NOMO-1 treated with DMSO at 0.1 percent for 48 hours (cell line): ENCODE data around the gene FCRL6.
A peak's percentile ranks its signal among the peaks of the same experiment; 100 is the strongest.

Experiments used
- DNase-seq: peaks from one replicate; lab custom pipeline; 2025; ENCODE audit not compliant: unreplicated experiment; lab: John Stamatoyannopoulos, UW

FCRL6 gene

GRCh38 chr1:159799446-159799985, 2.6 kb upstream of the FCRL6 start:
- peak; percentile 7 for DNase-seq

- peak; percentile 21 for DNase-seq
Measured at GRCh38 chr1:159800177-159800930, 1.8 kb upstream of the FCRL6 start.

DNA sequence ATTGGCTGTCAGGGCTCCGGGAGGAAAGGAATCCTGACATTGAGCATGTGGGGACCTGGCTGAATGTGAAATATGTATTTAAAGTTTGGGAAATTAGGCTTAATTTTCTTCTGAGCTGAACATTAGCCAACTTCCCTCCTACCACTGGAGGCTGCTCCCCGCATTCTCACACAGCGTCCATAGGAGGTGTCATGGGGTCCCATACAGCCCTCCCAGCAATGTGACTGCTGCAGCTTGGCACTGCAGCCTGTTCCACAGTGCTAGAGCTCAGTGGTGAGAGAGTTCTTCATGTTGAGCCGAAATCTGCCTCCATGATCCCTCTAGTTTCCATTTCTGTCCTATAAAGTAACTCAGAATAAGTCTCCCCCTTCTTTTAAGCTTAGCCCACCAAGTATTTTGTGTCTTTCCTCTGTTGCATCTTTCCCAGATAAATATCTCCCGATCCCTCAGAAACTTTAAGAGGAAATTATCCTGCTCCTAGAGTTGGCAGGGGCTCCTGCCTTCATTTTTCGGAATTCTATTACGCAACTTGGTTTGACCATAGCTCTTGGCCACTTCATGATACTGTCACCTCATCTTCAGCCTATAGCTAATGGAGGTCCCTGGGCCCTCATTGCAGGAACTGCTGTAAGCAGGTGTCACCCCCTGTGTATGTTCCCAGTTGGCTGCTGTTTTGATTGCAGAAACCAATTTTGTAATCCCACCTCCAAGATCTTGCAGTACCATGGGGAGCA, 2.0 kb downstream of the FCRL6 start:
- DNase-seq = peak; percentile 2

- no peak for DNase-seq
Measured at GRCh38 chr1:159804924-159805323, 2.8 kb downstream of the FCRL6 start.

DNA sequence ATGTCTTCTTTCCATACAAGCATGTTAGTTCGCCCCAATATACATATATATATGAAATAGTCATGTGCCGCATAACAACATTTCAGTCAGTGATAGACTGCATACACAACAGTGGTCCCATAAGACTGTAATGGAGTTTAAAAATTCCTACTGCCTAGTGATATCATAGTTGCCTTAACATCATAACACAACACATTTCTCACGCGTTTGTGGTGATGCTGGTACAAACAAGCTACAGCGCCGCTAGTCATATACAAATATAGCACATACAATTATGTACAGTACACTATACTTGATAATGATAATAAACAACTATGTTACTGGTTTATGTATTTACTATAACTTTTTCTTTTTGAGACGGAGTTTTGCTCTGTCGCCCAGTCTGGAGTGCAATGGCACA, 13.8 kb downstream of the FCRL6 start:
- no peak for DNase-seq

DNA sequence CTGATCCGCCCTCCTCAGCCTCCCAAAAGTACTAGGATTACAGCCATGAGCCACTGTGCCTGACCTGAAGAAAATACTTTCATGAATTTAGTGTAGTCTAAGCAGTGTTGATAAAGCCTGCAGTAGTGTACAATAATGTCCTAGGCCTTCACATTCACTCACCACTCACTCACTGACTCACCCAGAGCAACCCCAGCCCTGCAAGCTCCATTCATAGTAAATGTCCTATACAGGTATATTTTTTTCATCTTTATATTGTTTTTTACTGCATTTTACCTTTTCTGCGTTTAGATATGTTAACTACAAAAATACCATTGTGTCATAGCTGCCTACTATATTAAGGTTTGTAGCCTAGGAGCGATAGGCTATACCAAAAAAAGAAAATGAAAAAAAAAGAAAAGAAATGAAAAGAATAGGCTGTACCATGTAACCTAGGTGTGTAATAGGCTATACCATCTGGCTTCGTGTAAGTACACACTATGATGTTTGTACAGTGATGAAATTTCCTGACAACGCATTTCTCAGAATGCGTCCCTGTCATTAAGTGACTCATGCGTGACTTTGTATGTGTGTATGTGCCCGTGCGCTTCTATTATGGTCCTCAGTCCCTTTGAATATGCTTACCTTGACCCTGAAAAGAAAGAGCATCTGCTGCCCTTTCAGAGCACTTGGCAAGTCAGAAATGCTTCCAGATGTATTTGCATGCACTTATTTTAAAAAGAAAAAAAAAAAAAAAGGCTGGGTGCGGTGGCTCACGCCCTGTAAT, 15.3 kb downstream of the FCRL6 start:
- peak; percentile 14 for DNase-seq

- no peak for DNase-seq
Measured at GRCh38 chr1:159821171-159821867, 19.2 kb downstream of the FCRL6 start.

DNA sequence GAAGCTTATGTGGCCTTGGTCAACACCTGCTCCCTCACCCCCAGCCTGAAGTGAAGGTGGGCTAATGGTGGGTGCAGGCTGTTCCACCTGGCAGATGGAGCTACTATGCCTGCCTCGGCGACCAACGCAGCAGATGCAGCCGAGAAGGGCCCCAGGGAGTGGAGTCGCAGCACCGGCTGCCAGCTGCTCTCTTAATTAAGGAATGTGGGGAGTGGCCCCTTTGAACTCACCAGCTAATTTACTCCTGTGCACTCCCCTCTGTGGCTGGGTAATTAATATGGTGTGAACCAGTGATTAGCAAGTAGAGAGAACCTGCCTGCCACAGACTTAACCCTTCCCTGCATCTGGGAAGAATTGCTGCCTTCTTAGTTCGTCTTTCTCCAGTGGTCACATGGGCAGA, 21.2 kb downstream of the FCRL6 start:
- DNase-seq = no peak

- no peak for DNase-seq
Measured at GRCh38 chr1:159825564-159825963, 23.4 kb downstream of the FCRL6 start.

DNA sequence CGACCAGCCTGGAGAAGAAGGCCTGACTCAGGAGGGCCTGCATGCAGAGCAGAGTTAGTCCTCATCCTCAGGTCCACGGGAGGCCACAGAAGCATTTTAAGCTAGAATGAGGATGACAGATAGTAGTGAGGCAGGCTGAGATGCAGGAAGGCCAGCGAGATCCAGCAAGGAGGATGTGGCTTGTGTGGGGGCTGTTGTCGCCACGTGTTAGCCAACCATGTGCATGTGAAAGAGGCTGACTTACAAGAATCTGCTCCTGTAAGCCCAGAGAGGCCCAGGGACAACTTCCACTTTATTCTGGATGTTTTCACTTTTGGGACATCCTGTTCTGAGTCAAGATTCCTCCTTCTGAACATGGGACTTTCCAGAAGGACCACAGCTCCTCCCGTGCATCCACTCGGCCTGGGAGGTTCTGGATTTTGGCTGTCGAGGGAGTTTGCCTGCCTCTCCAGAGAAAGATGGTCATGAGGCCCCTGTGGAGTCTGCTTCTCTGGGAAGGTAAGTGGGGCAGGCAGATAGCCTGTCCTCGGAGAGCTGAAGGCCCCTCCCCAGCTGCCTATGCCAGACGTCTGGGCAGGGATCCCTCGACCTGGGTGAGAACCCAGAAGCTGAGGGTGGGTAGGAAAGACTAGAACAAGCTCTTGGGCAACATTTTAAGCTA, 24.4 kb downstream of the FCRL6 start, which contains the start of gene SLAMF8:
Gene SLAMF8 (plus strand): TSS at position 433 of the 661 bp plus-strand sequence. CDS start 26 bp downstream, at position 459.
- DNase-seq = peak; percentile 23

GRCh38 chr1:159827102-159827490, 24.9 kb downstream of the FCRL6 start:
- no peak for DNase-seq

DNA sequence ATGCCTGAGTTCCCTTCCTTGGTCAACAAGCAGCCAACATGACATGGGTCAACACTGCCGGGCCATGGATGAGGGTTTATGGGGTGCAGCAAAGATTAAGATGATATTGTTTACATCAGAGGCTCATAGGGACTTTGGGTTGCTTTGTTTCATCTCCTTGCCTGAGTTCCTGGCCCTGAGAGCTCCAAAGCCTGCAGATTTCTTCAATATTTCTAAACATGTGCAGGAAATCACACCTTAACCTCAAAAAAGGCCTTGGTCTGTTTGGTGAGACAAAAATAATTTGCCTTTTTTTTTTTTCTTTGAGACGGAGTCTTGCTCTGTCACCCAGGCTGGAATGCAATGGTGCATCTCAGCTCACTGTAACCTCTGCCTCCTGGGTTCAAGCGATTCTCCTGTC, 25.4 kb downstream of the FCRL6 start:
- DNase-seq = no peak

- no peak for DNase-seq
Measured at GRCh38 chr1:159828176-159828575, 26.0 kb downstream of the FCRL6 start.

GRCh38 chr1:159828581-159829272, 26.6 kb downstream of the FCRL6 start:
- no peak for DNase-seq

DNA sequence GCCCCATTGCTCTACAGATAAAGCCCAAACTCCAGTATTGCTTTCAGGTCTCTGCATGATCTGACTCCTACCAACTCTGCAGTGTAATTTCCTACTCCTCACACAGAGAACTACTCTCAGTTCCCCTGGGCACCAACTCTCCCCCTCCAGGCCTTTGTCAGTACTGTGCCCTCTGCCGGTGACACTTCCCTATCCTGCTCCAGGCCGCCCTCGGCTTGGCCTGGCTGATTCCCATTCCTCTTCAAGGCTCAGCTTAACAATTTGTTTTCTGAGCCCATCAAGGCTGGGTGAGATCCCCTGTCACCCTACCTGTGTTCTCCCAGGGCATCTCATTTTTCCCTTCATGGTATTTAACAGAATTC, 27.1 kb downstream of the FCRL6 start:
- DNase-seq = peak; percentile 94

DNA sequence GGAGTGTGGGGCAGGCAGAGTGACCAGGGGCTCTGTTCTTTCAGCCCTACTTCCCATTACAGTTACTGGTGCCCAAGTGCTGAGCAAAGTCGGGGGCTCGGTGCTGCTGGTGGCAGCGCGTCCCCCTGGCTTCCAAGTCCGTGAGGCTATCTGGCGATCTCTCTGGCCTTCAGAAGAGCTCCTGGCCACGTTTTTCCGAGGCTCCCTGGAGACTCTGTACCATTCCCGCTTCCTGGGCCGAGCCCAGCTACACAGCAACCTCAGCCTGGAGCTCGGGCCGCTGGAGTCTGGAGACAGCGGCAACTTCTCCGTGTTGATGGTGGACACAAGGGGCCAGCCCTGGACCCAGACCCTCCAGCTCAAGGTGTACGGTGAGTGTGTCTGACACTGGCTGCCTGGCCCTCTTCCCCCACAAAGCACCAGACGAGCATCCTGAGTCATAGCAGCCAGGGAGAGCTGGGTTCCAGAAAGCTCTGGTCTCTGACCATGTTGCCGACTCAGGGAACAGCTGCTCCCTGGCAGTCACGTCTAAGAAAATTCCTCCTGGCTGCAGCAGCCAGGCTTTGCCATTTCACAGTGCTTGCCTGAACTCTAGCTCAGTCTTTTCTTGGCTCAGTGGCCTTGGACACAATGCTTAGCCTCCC, 27.8 kb downstream of the FCRL6 start:
- DNase-seq = no peak

GRCh38 chr1:159830722-159831121, 28.6 kb downstream of the FCRL6 start:
- DNase-seq = no peak

- no peak for DNase-seq
Measured at GRCh38 chr1:159831412-159832141, 29.4 kb downstream of the FCRL6 start.

DNA sequence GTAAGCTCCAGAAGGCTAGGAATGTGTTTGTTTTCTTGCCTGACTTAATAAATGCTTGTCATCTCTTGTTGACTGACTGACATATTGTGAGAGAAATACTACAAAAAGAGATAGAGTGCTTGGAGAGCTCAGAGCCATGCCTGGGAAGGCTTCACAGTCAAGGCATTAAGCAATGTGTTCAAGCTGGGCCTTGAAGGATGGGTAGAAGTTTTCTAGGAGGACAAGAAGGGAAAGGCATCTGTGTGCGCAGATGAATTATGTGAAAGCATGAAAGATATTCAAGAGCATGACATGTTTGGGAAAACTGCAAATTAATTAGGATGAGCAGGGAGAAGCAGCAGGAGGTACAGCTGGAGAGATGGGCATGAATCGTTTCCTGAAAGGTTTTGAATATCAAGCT, 30.1 kb downstream of the FCRL6 start:
- no peak for DNase-seq
